ENCODE data around the gene ELMOD1. TPM values are rescaled to one million over a fixed set of nuclear protein-coding genes. Genes with fewer than 3 reads are reported as not detected.

The ELMOD1 gene
- total and polyA plus RNA-seq, 10 of the 15 experiments (the other 5 are each of a cell fraction or from before 2014, with no cell fraction given), result not detected

DNA sequence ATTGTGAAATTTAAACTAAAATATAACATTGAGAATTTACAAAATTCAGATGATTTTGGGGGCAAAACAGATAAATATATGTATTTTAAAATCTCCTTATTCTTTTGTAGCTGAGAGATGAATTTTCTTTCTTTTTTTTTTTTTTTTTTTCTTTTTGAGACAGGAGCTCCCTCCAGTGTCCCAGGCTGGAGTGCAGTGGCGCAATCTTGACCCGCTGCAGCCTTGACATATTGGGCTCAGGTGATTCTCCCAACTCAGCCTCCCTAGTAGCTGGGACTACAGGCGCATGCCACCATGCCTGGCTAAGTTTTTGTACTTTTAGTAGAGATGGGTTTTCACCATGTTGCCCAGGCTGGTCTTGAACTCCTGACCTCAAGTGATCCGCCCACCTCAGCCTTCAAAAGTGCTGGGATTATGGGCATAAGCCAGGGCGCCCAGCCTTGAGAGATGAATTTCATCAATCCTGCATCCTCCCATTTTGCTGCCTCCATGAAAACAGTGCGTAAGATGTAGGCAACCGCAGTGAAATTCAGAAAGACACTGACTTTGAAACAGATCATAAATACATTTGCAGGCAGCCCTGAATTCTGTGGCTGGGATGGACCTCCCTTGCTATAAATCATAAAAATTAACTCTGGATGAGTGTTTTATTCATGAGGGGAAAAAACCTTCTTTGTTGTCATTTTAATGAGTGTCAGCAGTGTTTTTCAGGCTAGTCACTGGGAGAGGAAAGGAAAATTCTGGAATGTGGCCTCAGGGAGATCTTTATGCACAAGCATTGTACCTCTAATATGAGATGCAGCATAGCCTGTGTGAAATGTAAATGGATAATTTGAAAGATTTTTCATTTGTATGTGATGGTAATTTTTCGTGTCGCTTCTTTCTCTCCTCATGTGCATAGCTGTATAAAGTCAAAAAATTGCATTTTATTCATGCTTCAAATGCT lies 14.4 kb downstream of the ELMOD1 start:
- H3K4me1 ChIP-seq (ENCODE audit: control insufficient read depth, insufficient read depth, low read length), result no peaks in the 10 kb centered on the region
- DNase-seq (ENCODE audit: low read depth, low spot score) (no peak), ATAC-seq (no peak), FAIRE-seq (no peak)
- 68% methylated on average over 8 of the region's 9 CpGs for WGBS (ENCODE audit: insufficient coverage, insufficient replicate concordance, low lambda C conversion rate, missing lambda C conversion rate)
- ChIA-PET CTCF (interaction anchor here (1.0 to 2.2 kb wide), 4 partner anchors 10 to 84 kb away, joined by 3 to 7 read pairs (median 4); no protein-coding TSS in a partner anchor), POLR2A (interaction anchor here (0.6 kb wide), 1 partner anchor 22 kb away, joined by 3 read pairs; no protein-coding TSS in a partner anchor), SMC1A (ENCODE audit: uncharacterized antibody, unreplicated experiment) (interaction anchor here (1.0 to 1.6 kb wide), 2 partner anchors 42 to 83 kb away, joined by 3 read pairs; no protein-coding TSS in a partner anchor), RAD21 (ENCODE audit: unreplicated experiment) (interaction anchor here (1.2 kb wide), 1 partner anchor 9 kb away, joined by 3 read pairs; no protein-coding TSS in a partner anchor)
- intact Hi-C loops (cut with micrococcal nuclease; ENCODE audit: unreplicated experiment) (no loop called here), in situ Hi-C loops (cut with MboI) (no loop called here)
- TF ChIP-seq LARP7 (IDR thresholded peaks at IDR 0.05), result no peak
- TF ChIP-seq ASH2L (IDR thresholded peaks at IDR 0.05; ENCODE audit: borderline replicate concordance, low read depth), result no peak
- TF ChIP-seq NR2F1 (conservative IDR thresholded peaks at IDR 0.05), result no peak
- TF ChIP-seq ZNF207 (IDR thresholded peaks at IDR 0.05; ENCODE audit: borderline replicate concordance), result no peak
- TF ChIP-seq, protein P1, sequence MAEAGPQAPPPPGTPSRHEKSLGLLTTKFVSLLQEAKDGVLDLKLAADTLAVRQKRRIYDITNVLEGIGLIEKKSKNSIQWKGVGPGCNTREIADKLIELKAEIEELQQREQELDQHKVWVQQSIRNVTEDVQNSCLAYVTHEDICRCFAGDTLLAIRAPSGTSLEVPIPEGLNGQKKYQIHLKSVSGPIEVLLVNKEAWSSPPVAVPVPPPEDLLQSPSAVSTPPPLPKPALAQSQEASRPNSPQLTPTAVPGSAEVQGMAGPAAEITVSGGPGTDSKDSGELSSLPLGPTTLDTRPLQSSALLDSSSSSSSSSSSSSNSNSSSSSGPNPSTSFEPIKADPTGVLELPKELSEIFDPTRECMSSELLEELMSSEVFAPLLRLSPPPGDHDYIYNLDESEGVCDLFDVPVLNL (IDR thresholded peaks at IDR 0.05; ENCODE audit: low read depth, low read length), result no peak
- TF ChIP-seq BCLAF1 (IDR thresholded peaks at IDR 0.05), result no peak
- TF ChIP-seq TARDBP (IDR thresholded peaks at IDR 0.05; ENCODE audit: borderline replicate concordance), result no peak
- TF ChIP-seq POLR2AphosphoS5 (IDR thresholded peaks at IDR 0.05; ENCODE audit: low read length), result no peak
- no peak for TF ChIP-seq PAX5 (IDR thresholded peaks at IDR 0.05; ENCODE audit: borderline replicate concordance, low read depth, low read length)
- no peaks in the 10 kb centered on the region for H3K9me3 ChIP-seq (replicated peaks; ENCODE audit: control insufficient read depth, insufficient read depth, low read length)
- no TSS peak for BruUV-seq (replicated peaks)
- H3K27ac ChIP-seq (ENCODE audit: control insufficient read depth, insufficient read depth), result no peak overlapping the region
- no peaks in the 10 kb centered on the region for H3K79me2 ChIP-seq (ENCODE audit: control insufficient read depth, insufficient read depth, low read length)
- H3K9ac ChIP-seq (ENCODE audit: control insufficient read depth, insufficient read depth, low read length), result no peak overlapping the region
- no peak overlapping the region for H3K4me3 ChIP-seq
- H2AFZ ChIP-seq (ENCODE audit: control insufficient read depth, low read depth, low read length), result no peak overlapping the region
- no peaks in the 10 kb centered on the region for H4K20me1 ChIP-seq (ENCODE audit: control insufficient read depth, insufficient read depth)
- no peak overlapping the region for H3K4me2 ChIP-seq (ENCODE audit: control insufficient read depth, insufficient read depth)
- H3K36me3 ChIP-seq (ENCODE audit: control insufficient read depth in 2 of 2, insufficient read depth in 2 of 2, low read length in 1 of 2), result no peaks in the 10 kb centered on the region
- H3K27me3 ChIP-seq (replicated peaks in 1 of 2; ENCODE audit: control insufficient read depth in 2 of 2, insufficient read depth in 2 of 2, low read length in 1 of 2), result peaks cover 0 to 2% of the 10 kb centered on the region in 2 experiments; a peak in 1 of 4 replicates

All from GM12878 (cell line).